Activated T-cell treated with anti-CD3 and anti-CD28 coated beads, Interleukin-2, amount 50 U/mL, for 4 hours (primary cell): ENCODE measurements around the gene COL18A1. TPM values are rescaled to one million over a fixed set of nuclear protein-coding genes. Genes with fewer than 3 reads are reported as not detected.
A peak's percentile ranks its signal among the peaks of the same experiment; 100 is the strongest.
"Not testable (repeated sequence)": the region's sequence is repeated elsewhere in the genome, so short reads cannot be mapped to it uniquely, and the experiment has no call there.

Experiments used
- ATAC-seq, 2 donors: fragments of 200-7000 bp; cut with Tn5 transposase; one replicate each; pipeline ENCODE4 v1.10.0; 2021
- DNase-seq: peaks from one replicate; pipeline ENCODE4 v3.0.0-alpha.2; 2020
- H3K27me3 Mint-ChIP-seq: one replicate; pipeline ENCODE4 v1.8.0; 2021; ENCODE audit warnings: low read depth, mixed read lengths
- H3K36me3 Mint-ChIP-seq: one replicate; pipeline ENCODE4 v1.8.0; 2022; ENCODE audit warnings: mixed read lengths; ENCODE audit not compliant: insufficient read depth
- H3K4me1 Mint-ChIP-seq: one replicate; pipeline ENCODE4 v1.8.0; 2021; ENCODE audit warnings: low read depth, mixed read lengths
- H3K4me3 Mint-ChIP-seq: one replicate; pipeline ENCODE4 v1.8.0; 2021; ENCODE audit warnings: mild to moderate bottlenecking, moderate library complexity, mixed read lengths
- H3K9me3 Mint-ChIP-seq: one replicate; pipeline ENCODE4 v1.8.0; 2021; ENCODE audit warnings: mixed read lengths
- total RNA-seq, 3 donors: library from RNA; stranded (reverse); gene quantifications; one replicate each; pipeline ENCODE4 v1.2.1, GENCODE V29; 2021

The COL18A1 gene
- total RNA-seq, 3 donors from 2014 or later: 15.0 to 19.9 (median 15.4) TPM

GRCh38 chr21:45557616-45558043 lies 152.7 kb downstream of the COL18A1 start:
- H3K4me1 Mint-ChIP-seq: peaks cover 8% of the 10 kb centered on the region
- no peaks in the 10 kb centered on the region for H3K36me3 Mint-ChIP-seq
- ATAC-seq (no peak), DNase-seq (peak; percentile 4)
- H3K4me3 Mint-ChIP-seq: no peak overlapping the region
- H3K9me3 Mint-ChIP-seq: no peaks in the 10 kb centered on the region
- peaks cover 2% of the 10 kb centered on the region for H3K27me3 Mint-ChIP-seq

DNA sequence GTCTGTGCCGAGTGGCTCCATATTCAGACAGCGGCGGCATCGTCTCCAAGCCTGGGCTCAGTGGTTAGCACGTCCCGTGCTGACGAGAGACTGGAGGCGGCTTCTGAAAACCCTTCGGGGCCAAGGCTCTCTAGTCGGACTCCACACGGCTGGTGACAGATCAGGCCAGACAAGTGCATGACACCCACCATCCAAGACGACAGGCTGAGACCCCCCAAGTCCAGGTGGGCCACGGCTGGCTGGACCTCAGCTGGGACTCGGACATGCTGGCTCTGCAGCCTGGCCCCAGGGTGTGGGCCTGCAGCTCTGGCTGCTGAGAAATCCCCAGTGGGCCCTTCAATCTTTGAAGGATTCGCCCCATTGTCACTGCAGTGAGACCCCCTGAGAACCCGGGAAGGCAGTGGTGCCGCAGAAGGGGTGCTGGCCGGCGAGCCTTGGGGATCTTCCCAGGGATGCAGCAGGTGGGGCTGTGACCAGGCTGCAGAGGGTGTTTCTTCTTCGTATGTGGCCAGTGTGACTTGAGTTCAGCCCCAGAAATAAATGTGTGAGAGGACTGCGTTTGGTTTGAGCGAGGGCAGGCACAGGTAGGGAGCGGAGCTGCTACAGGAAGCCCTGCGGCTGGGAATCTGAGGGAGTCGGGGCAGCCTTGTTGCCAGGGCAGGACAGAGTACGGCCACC lies 153.2 kb downstream of the COL18A1 start:
- ATAC-seq (no peak), DNase-seq (no peak)
- Mint-ChIP-seq H3K4me3 (no peak overlapping the region), H3K4me1 (peaks cover 4% of the 10 kb centered on the region), H3K9me3 (no peaks in the 10 kb centered on the region), H3K27me3 (peaks cover 6% of the 10 kb centered on the region), H3K36me3 (no peaks in the 10 kb centered on the region)

GRCh38 chr21:45559216-45560105 lies 154.5 kb downstream of the COL18A1 start:
- no peaks in the 10 kb centered on the region for H3K9me3 Mint-ChIP-seq
- peaks cover 3% of the 10 kb centered on the region for H3K4me1 Mint-ChIP-seq
- no peak for DNase-seq
- H3K4me3 Mint-ChIP-seq: no peak overlapping the region
- H3K36me3 Mint-ChIP-seq: no peaks in the 10 kb centered on the region
- H3K27me3 Mint-ChIP-seq: peaks cover 8% of the 10 kb centered on the region
- no peak for ATAC-seq

GRCh38 chr21:45560106-45561021 lies 155.4 kb downstream of the COL18A1 start:
- H3K36me3 Mint-ChIP-seq: no peaks in the 10 kb centered on the region
- H3K4me1 Mint-ChIP-seq: no peaks in the 10 kb centered on the region
- no peak overlapping the region for H3K4me3 Mint-ChIP-seq
- DNase-seq (no peak), ATAC-seq (no peak)
- no peaks in the 10 kb centered on the region for H3K9me3 Mint-ChIP-seq
- peaks cover 8% of the 10 kb centered on the region for H3K27me3 Mint-ChIP-seq

DNA sequence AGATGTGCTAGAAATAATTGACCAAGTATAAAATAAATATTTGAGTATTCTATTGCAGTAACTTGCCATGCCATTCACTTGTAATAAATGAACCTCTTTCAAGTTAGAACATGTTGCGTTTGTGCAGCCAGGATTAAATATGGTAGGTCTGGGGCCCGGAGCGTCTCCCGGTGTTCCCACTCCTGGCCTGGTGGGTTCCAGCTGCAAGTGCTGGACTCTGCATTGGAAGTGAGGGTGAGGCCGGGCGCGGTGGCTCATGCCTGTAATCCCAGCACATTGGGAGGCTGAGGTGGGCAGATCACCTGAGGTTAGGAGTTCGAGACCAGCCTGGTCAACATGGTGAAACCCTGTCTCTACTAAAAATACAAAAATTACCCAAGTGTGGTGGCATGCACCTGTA lies 156.3 kb downstream of the COL18A1 start:
- H3K9me3 Mint-ChIP-seq, H3K36me3 Mint-ChIP-seq, H3K4me1 Mint-ChIP-seq, ATAC-seq, DNase-seq, H3K4me3 Mint-ChIP-seq, H3K27me3 Mint-ChIP-seq: not testable (repeated sequence)

- H3K4me3 Mint-ChIP-seq: no peak overlapping the region
- ATAC-seq (no peak), DNase-seq (no peak)
- no peaks in the 10 kb centered on the region for H3K36me3 Mint-ChIP-seq
- H3K4me1 Mint-ChIP-seq: no peaks in the 10 kb centered on the region
- H3K9me3 Mint-ChIP-seq: no peaks in the 10 kb centered on the region
- H3K27me3 Mint-ChIP-seq: peaks cover 8% of the 10 kb centered on the region
Measured at GRCh38 chr21:45562402-45562801, 157.4 kb downstream of the COL18A1 start.

DNA sequence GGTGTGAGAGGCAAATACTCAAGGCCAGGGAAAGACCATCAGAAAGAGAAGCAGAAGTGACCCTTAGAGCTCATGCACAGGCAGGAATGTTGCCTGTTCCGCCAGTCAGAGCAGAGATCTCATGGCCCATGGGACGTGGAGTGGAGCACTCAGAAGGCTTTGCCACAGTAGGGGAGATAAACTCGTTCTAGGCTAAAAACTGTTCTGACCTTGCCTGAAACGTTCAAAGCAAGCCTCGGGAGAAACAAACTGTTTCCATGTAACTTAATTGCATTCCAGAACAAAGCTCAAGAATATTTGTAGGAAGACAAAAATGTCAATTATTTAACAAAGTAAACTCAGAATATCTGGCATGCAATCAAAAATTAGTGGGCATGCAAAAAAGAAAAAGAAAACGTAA lies 158.0 kb downstream of the COL18A1 start:
- no peaks in the 10 kb centered on the region for H3K4me1 Mint-ChIP-seq
- ATAC-seq (no peak), DNase-seq (no peak)
- peaks cover 8% of the 10 kb centered on the region for H3K27me3 Mint-ChIP-seq
- H3K36me3 Mint-ChIP-seq: no peaks in the 10 kb centered on the region
- no peaks in the 10 kb centered on the region for H3K9me3 Mint-ChIP-seq
- no peak overlapping the region for H3K4me3 Mint-ChIP-seq

Other genes starting within 250 kb of the COL18A1 start
- 10 to 100 TPM; 14.4 to 17.1 (median 15.1) TPM for gene POFUT2, start 117.3 kb upstream of the COL18A1 start, total RNA-seq
- 10 to 100 TPM; 69.0 to 94.9 (median 77.7) TPM for gene SLC19A1, start 137.3 kb downstream of the COL18A1 start, total RNA-seq
- gene PCBP3, start 238.6 kb downstream of the COL18A1 start, total RNA-seq: 1 to 10 TPM; 2.7 to 5.7 (median 4.8) TPM